SU-DHL-6 (cell line): ENCODE results near the gene TACSTD2.
"Not testable (repeated sequence)": the region's sequence is repeated elsewhere in the genome, so short reads cannot be mapped to it uniquely, and the experiment has no call there.

Experiments
- H2AFZ ChIP-seq: fragments of 200-600 bp; sonication (generic); 2 replicates; pipeline ENCODE4 v1.6.1; 2014; ENCODE audit warnings: low read depth, mild to moderate bottlenecking, moderate library complexity, mixed read lengths, antibody characterized with exemption, low read length; ENCODE audit not compliant: severe bottlenecking
- H3F3A ChIP-seq: fragments of 200-600 bp; shearing (Covaris generic); 2 replicates; pipeline ENCODE4 v1.6.0; 2016; ENCODE audit warnings: antibody characterized with exemption, mild to moderate bottlenecking; ENCODE audit not compliant: insufficient read depth
- H3K27ac ChIP-seq: fragments of 200-600 bp; sonication (generic); 2 replicates; pipeline ENCODE4 v1.5.1; 2016; ENCODE audit warnings: low read depth, mild to moderate bottlenecking, low read length, moderate library complexity, mixed read lengths
- H3K27me3 ChIP-seq: fragments of 200-600 bp; sonication (generic), shearing (Covaris generic); 2 replicates; pipeline ENCODE4 v1.6.0; 2014; ENCODE audit warnings: mild to moderate bottlenecking, low read length
- H3K36me3 ChIP-seq: fragments of 200-600 bp; sonication (generic); 2 replicates; pipeline ENCODE4 v1.6.1; 2014; ENCODE audit warnings: mild to moderate bottlenecking, low read length, mixed read lengths
- H3K4me2 ChIP-seq: fragments of 300-600, 200-600 bp; shearing (Covaris generic), sonication (generic); 2 replicates; pipeline ENCODE4 v1.6.0; 2014; ENCODE audit warnings: low read length, low read depth, mild to moderate bottlenecking; ENCODE audit not compliant: poor library complexity, severe bottlenecking
- H3K4me3 ChIP-seq: fragments of 200-600 bp; sonication (generic); 2 replicates; pipeline ENCODE4 v1.5.1; 2014; ENCODE audit warnings: antibody characterized with exemption, low read length, mild to moderate bottlenecking, mixed read lengths; ENCODE audit not compliant: insufficient read depth, poor library complexity, severe bottlenecking
- H3K79me2 ChIP-seq: fragments of 200-600 bp; sonication (generic); 2 replicates; pipeline ENCODE4 v1.6.1; 2014; ENCODE audit warnings: mild to moderate bottlenecking, low read length, moderate library complexity; ENCODE audit not compliant: insufficient read depth
- H3K9ac ChIP-seq: fragments of 200-600 bp; sonication (generic); 2 replicates; pipeline ENCODE4 v1.7.0; 2014; ENCODE audit warnings: mild to moderate bottlenecking, low read length
- H3K9me2 ChIP-seq: fragments of 200-600 bp; sonication (generic); replicated peaks from 2 replicates; pipeline ENCODE4 v1.6.1; 2014; ENCODE audit warnings: low read length; ENCODE audit not compliant: insufficient read depth
- H3K9me3 ChIP-seq: fragments of 200-600 bp; sonication (generic); 2 replicates; pipeline ENCODE4 v1.6.1; 2014; ENCODE audit warnings: low read length, mixed read lengths; ENCODE audit not compliant: insufficient read depth
- H4K20me1 ChIP-seq: fragments of 200-600 bp; sonication (generic); 2 replicates; pipeline ENCODE4 v1.6.1; 2014; ENCODE audit warnings: low read depth, mild to moderate bottlenecking, antibody characterized with exemption, low read length, moderate library complexity, mixed read lengths
- EZH2phosphoT487 ChIP-seq: fragments of 200-600 bp; sonication (generic), shearing (Covaris generic); conservative IDR thresholded peaks from 2 replicates; pipeline ENCODE4 v1.6.1; 2018; ENCODE audit warnings: mild to moderate bottlenecking, antibody characterized with exemption, low read length, moderate library complexity, mixed read lengths
- TF ChIP-seq, protein P1 (sequence below): fragments of 200-600 bp; sonication (generic); IDR thresholded peaks from one replicate; pipeline ENCODE4 v1.5.1; 2017; ENCODE audit warnings: antibody characterized with exemption, mild to moderate bottlenecking, low read length, moderate library complexity; ENCODE audit not compliant: insufficient read depth, poor library complexity, severe bottlenecking

Gene TACSTD2

DNA sequence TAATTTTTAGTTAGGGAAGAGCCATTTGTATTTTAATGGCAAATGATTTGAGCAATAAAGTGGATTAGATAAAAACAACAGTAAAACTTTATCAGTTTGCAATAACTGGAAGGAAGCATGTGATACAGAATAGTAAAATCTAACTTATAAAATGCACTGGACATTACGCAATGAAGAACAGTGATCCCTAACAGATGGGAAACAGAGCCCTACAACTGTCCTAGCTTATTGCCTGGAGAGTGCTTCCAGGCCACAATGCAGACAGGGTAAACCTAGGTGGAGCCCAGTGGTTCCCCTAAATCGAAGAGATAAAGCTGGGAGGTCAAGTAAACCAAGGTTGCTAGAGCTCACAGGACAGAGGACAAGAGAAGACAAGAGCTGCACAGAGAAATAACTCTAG lies 37.5 kb downstream of the TACSTD2 start:
- Histone ChIP-seq H3K36me3 (peaks cover 12% of the 10 kb centered on the region; the same call in 1 of the 2 replicates), H3K9me3 (no peaks in the 10 kb centered on the region), H3K27me3 (no peaks in the 10 kb centered on the region), H3K9ac (no peak overlapping the region), H3K79me2 (peaks cover 13% of the 10 kb centered on the region; the same call in 1 of the 2 replicates), H3K27ac (no peak overlapping the region), H3K9me2 (no peaks in the 10 kb centered on the region), H4K20me1 (no peaks in the 10 kb centered on the region), H2AFZ (no peak overlapping the region), H3K4me2 (no peak overlapping the region), H3K4me3 (no peak overlapping the region), H3F3A (peaks cover 3% of the 10 kb centered on the region; the same call in 1 of the 2 replicates)
- TF ChIP-seq EZH2phosphoT487, result no peak
- TF ChIP-seq, protein P1, sequence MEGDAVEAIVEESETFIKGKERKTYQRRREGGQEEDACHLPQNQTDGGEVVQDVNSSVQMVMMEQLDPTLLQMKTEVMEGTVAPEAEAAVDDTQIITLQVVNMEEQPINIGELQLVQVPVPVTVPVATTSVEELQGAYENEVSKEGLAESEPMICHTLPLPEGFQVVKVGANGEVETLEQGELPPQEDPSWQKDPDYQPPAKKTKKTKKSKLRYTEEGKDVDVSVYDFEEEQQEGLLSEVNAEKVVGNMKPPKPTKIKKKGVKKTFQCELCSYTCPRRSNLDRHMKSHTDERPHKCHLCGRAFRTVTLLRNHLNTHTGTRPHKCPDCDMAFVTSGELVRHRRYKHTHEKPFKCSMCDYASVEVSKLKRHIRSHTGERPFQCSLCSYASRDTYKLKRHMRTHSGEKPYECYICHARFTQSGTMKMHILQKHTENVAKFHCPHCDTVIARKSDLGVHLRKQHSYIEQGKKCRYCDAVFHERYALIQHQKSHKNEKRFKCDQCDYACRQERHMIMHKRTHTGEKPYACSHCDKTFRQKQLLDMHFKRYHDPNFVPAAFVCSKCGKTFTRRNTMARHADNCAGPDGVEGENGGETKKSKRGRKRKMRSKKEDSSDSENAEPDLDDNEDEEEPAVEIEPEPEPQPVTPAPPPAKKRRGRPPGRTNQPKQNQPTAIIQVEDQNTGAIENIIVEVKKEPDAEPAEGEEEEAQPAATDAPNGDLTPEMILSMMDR, result no peak

DNA sequence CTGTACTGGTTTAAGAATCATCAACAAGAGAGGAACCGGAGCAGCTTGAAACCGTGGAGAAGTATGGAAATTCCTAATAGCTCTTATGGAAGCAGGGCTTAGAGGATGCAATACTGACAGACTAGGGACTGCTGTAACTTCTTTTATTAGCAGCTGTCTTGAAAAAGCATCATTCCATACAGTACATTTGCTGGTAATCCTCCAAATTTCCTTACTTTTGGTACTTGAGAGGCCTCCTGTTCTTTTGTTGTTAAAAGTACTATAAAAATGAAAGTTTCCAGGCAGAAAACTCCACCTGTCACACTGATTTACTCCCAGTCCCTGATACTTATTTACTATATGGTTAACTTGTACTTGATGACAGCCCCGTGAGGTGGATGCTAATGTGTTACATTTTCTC lies 38.2 kb downstream of the TACSTD2 start:
- no peak overlapping the region for H3K9ac ChIP-seq
- H3K27me3 ChIP-seq, result no peaks in the 10 kb centered on the region
- H3K4me3 ChIP-seq, result no peak overlapping the region
- H3K27ac ChIP-seq, result no peak overlapping the region
- H3K79me2 ChIP-seq, result peaks cover 10% of the 10 kb centered on the region; the same call in 1 of the 2 replicates
- no peaks in the 10 kb centered on the region for H4K20me1 ChIP-seq
- no peaks in the 10 kb centered on the region for H3K9me3 ChIP-seq
- no peaks in the 10 kb centered on the region for H3K9me2 ChIP-seq
- no peak overlapping the region for H2AFZ ChIP-seq
- no peaks in the 10 kb centered on the region; the same call in 1 of the 2 replicates for H3F3A ChIP-seq
- H3K36me3 ChIP-seq, result peaks cover 12% of the 10 kb centered on the region; the same call in 1 of the 2 replicates
- H3K4me2 ChIP-seq, result no peak overlapping the region
- no peak for TF ChIP-seq EZH2phosphoT487
- TF ChIP-seq, protein P1, result no peak

DNA sequence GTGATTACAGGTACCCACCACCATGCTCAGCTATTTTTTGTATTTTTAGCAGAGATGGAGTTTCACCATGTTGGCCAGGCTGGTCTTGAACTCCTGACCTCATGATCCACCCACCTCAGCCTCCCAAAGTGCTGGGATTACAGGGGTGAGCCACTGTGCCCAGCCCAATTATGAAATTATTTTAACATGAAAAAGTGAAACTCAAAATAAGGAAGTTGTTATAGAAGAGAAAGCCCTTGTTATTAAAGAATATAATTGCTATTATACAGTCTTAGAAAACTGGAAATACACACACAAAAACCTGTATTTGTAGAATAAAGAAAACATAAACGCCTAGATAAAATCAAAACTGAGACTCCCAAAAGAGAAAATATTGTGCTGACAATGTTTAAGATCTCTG lies 45.2 kb downstream of the TACSTD2 start:
- Histone ChIP-seq H3K36me3 (peaks cover 16% of the 10 kb centered on the region; the same call in 1 of the 2 replicates), H3K27ac (peak overlapping the region; percentile 73), H3F3A (peaks cover 11% of the 10 kb centered on the region; the same call in 1 of the 2 replicates), H3K4me2 (peak overlapping the region; percentile 40)
- not testable (repeated sequence) for H4K20me1 ChIP-seq, H3K9me3 ChIP-seq, H3K4me3 ChIP-seq, H3K9ac ChIP-seq, H2AFZ ChIP-seq, H3K79me2 ChIP-seq, H3K9me2 ChIP-seq, H3K27me3 ChIP-seq

DNA sequence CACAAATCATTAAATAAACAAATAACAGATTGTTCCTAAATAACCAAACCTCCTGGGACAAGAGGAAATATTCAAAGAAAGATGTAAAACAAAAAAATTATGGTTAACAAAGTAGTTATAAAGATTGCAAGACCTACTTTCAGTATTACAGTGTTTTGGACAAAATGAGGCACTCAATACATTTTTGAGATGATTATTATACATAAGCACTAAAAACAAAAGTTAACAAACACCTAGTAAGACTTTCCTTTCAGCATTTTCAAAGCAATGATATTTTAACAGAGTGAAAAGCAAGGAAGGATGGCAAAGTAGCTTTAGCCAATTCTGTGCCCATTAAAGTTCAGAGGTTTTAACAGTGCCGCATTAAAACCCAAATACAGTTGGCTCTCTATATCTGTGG lies 47.8 kb downstream of the TACSTD2 start:
- Histone ChIP-seq H3K9me3 (no peaks in the 10 kb centered on the region), H3F3A (peaks cover 18% of the 10 kb centered on the region; the same call in 1 of the 2 replicates), H3K79me2 (no peaks in the 10 kb centered on the region), H2AFZ (no peak overlapping the region), H3K9me2 (no peaks in the 10 kb centered on the region), H4K20me1 (no peaks in the 10 kb centered on the region), H3K9ac (no peak overlapping the region), H3K36me3 (peaks cover 22% of the 10 kb centered on the region; the same call in 1 of the 2 replicates), H3K27me3 (no peaks in the 10 kb centered on the region), H3K4me2 (no peak overlapping the region), H3K27ac (no peak overlapping the region), H3K4me3 (no peak overlapping the region)
- no peak for TF ChIP-seq EZH2phosphoT487
- TF ChIP-seq, protein P1, result no peak
